ENCODE measurements around the gene LRRTM2. TPM values are rescaled to one million over a fixed set of nuclear protein-coding genes. Genes with fewer than 3 reads are reported as not detected.
A peak's percentile ranks its signal among the peaks of the same experiment; 100 is the strongest.

Gene LRRTM2
- total RNA-seq, 1 donor from 2014 or later, result not detected

DNA sequence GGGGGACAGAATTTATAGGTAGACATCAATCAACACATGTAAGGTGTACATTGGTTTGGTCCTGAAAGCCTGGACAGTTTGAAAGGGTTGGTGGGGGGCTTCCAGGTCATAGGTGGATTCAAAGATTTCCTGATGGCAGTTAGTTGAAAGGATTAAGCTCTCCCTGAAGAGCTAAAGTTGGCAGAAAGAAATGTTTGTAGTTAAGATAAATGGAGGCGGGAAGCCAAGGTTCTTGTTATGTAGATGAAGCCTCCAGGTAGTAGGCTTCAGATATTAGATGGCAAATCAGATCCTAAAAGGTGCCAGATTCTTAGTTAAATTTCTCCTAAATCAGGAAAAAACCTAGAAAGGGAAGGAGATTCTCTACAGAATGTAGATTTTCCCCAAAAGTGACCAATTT, 9.0 kb upstream of the LRRTM2 start:
- ATAC-seq (no peak), DNase-seq (ENCODE audit: low spot score) (no peak)

DNA sequence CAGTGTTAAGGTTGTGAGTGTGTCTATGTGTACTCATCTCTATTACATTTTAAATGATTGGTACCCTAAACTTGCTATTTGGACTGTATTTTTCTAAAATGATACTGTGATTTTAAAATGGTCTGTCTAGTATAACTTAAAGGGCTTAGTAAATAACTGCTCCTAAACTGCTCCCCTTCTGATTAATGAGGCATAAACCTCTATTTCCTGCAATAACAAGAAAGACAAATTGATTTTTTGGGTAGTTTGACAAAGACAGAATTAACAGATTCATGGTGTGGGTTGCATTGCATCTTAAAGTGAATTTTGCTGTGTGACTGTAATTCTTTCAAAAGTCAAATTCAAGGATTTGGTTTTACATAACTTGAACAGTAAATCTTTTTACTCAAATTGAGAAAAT, 8.1 kb upstream of the LRRTM2 start:
- no peak for DNase-seq (ENCODE audit: low spot score)
- no peak for ATAC-seq

DNA sequence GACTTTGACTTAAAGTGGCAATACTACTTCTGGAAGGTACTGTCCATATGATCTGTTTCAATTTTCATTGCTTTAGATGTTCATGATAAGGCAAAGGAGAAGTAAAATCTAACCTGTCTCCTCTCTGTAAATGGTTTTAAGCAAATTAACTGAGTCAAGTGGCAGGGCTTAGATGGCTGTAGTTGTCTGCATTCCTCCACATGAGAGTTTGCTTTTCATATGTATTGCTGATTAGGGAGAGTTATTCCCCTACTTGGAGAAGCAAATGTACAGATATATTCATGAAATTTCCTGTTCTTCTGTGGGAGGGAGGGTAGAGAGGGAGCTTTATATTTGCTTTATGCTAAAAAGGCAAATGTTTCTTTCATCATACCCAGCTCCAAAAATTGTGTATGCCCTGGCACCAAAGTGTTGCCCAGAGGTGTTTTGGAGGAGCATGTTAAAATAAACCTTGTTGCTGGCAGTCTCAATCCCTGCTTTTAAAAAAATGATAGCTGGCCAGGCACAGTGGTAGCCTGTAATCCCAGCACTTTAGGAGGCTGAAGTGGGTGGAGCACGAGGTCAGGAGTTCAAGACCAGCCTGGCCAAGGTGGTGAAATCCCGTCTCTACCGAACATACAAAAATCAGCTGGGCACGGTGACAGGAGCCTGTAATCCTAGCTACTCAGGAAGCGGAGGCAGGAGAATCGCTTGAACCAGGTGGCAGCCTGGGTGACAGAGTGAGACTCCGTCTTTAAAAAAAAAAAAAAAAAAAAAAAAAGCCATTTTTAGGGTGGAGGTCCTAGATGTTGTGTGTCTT, 3.5 kb upstream of the LRRTM2 start:
- DNase-seq (ENCODE audit: low spot score) (no peak), ATAC-seq (peak; percentile 47)

DNA sequence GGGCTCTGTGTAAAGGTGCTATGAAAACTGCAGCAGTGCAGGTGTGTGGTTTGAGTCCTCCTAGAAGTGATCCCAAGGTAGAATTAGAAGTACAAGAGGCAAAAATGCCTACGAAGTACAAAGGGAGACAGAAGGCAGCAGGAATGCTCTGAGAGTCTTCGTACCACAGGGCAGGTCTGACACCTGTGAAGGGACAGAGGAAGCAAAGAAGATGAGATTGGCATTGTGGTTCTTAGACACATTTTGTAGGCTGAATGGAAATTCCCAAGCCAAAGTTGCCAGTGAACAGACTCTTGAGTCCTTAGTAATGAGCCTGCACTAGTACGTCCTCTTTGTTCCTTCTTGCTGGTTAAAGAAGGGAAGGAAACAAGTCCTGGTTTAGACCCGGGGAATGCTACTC, 1.7 kb upstream of the LRRTM2 start:
- ATAC-seq (no peak), DNase-seq (ENCODE audit: low spot score) (no peak)

DNA sequence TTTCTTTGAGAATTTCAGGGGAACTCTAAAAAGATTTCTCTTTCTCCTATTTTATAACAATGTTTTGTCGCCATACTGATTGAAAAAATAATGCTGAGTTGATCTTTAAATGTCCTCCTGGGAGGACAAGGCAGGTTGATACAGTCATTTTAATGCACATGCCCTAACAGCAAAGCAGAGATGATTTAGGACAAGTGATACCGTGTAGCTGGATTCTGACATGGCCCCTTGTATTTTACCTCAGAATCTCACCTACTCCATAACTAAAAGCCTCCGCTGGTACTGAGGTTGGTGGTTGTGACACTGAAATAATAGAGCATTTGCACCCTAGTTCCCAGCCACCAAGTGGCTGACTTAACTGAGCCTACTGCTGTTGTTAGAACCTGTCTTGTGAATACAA, 811 bp upstream of the LRRTM2 start:
- DNase-seq (ENCODE audit: low spot score), result no peak

DNA sequence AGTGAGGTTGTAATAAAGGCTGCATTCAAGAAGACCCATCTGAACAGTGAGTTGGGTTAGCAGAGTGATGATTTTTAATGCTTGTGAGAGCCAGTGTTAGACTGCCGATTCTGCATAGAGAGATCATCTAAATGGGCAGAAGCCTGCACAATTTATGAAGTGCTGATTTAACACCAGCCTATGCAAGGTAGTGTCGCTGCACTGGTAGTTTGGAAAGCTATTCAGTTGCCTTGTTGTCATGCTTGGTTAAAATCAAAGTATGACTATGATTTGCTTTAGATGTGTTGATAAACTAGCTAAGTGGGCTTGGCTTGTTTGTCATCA, 379 bp upstream of the LRRTM2 start:
- ATAC-seq (no peak), DNase-seq (ENCODE audit: low spot score) (no peak)

More for the DNA sequence above, 811 bp upstream of the LRRTM2 start:
- ATAC-seq, result no peak

DNA sequence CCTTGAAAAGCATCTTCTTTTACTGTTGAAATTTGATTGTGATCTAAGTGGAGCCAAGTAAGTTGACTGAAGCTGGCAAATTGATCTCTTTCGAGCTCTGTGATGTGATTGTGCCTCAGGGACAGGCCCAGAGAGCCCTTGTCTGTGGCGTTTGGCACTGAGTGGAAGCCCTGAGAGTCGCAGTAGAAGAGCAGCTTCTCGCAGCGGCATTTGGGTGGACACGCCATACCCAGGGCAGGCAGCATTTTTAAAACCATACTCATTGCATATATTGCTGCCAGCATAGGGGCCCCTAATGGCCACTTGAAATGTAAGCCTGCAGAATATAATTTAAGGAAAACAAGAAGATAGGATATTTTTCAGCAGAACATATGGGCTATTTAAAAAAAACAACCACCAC, 894 bp downstream of the LRRTM2 start:
- ATAC-seq, result no peak

DNA sequence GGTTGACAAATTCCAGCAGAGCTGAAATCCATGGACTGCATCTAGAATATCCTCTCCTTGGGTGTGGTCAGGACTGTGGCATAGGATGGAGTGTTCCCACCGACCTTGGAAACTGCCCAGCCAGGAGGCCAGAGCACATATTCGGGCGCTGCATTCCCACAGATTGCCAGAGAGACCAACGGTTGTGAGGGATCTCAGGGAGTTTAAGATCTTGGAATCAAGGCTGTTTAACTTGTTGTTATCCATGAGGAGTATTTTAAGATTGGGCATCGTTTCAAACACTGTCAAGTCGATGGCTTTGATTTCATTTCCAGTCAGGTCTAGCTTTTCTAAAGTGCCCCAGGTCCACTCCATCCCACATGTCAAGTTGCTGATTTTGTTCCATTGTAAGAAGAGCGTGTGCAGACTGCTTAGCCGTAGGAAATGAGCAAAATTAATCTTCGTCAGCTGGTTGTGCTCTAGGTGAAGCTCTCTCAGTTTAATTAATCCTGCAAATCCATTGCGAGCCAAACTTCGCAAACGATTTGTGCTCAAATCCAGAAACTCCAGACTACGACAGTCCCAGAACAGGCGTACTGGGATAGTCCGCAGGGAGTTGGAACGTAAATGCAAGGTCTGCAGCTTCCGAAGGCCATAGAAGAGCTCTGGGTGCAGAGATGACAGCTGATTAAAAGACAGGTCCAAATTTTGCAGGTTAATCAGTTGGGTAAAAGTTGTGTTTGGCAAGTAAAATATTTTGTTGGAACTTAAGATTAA, 1.5 kb downstream of the LRRTM2 start:
- no peak for ATAC-seq
- DNase-seq (ENCODE audit: low spot score), result no peak

More for the DNA sequence above, 894 bp downstream of the LRRTM2 start:
- DNase-seq (ENCODE audit: low spot score), result no peak

DNA sequence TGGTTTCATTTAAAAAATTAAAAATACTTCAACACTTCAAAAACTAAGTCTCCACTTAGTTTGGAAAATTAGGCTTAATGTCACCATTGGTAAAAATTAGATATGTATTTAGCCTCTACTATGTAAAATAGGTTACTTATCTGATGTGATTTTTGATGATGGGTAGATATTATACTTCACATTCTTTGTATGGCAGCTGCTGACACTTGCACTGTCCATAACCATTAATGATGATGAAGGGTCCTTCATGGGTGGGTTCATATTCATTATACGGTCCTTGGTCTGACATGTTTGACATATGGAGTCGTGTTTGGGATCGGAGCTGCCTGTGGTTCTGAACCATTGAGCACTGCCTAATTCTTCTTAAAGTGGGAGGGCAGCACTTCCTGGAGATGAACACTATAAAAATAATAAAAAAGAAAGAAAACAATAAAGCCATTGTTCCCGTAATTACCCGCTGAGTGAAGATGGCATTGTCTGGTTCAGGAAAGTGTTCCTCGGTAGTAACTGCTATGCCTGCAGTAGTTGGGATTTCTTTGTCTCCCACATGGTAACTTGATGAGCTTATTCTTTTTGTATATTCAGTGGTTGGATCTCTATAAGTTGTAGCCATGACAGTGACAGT, 2.2 kb downstream of the LRRTM2 start:
- ATAC-seq (no peak), DNase-seq (ENCODE audit: low spot score) (no peak)

DNA sequence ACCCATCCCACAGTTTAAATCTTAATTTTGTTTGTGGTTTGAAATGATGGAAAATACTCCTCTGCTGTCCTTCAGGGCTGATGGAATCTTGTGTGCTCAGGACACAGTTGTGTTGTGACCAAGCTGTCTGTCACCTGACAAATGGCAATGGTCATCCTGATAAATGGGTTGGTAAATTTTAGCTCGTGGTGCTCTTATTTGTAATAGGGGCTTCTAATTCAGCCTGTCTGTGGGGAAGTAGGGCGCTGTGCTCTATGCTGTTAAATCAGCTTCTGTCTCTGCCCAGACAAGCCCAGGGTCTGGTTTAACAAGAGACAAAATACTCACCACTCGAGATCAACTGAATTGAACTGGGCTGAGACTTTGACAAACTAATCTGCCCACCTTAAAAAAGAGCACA, 4.5 kb downstream of the LRRTM2 start:
- DNase-seq (ENCODE audit: low spot score) (no peak), ATAC-seq (no peak)

DNA sequence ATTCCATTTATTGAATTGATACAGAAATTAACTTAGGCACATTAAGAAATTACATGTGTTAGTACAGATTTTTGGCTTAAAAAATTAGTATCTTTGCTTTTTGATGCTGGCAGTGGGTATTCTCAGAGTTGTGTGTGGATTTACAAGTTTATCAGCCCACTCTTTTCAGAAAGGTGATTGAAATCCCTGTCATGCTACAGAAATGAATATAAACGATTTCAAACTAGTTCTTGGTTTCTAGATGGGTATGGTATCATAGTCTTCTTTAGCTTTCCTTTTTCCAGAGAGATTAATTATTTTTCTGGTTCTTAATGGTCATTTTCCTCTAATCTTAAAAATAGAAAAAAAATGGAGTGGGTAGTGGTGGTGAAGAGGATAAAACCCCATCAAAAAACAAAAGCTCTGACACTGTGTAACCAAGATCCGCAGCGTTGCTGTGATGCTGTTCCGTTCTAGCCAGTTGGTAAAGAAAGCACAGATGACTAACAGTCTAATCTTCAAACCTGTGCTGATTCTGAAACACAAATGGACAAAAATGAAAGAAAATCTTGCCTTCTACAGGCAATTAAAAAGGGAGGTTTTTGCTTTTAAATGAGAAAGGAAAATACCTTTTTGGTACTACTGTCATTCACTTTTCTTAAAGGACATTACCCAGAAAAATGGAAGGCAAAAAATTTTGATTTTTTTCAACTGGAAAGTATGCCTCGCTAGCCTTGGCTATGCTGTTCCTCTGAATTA, 5.2 kb downstream of the LRRTM2 start:
- no peak for DNase-seq (ENCODE audit: low spot score)
- no peak for ATAC-seq

DNA sequence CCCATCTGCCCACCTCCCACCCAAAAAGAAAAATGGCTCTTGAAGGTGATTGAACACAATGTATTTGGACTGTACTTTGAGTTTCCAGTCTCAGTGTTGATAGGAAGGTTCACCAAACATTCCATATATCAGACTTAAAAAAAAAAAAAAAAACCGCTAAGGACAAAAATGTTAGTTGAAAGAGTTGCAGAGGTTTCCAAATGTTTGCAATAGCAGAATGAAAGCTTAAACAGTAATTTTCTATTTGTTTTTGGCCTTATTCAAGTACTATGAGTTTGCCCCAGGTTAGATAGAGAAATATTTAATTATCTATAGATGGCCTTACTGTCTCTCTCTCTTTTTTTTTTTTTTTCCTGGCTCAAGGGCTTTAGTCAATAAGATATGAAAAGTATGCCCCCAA, 6.1 kb downstream of the LRRTM2 start:
- DNase-seq (ENCODE audit: low spot score) (no peak), ATAC-seq (no peak)

DNA sequence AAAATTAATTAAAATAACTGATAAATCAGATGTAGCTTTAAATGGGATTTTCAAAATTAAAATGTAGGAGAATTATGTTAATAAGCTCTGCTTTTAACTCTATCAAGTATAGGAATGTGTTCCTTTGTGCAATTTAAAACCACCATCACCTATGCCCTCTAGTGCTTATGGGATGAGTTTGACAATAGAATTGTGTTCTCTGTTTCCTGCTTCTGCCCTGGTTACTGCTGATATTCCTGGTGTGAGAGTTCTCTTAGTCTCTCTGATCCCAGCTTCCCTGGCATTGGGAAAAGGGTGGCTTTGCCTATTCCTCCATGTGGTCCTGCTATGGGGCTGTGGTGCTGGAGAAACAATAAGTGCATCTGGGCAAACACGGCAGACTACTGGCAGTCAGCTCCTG, 8.1 kb downstream of the LRRTM2 start:
- no peak for DNase-seq (ENCODE audit: low spot score)
- no peak for ATAC-seq

DNA sequence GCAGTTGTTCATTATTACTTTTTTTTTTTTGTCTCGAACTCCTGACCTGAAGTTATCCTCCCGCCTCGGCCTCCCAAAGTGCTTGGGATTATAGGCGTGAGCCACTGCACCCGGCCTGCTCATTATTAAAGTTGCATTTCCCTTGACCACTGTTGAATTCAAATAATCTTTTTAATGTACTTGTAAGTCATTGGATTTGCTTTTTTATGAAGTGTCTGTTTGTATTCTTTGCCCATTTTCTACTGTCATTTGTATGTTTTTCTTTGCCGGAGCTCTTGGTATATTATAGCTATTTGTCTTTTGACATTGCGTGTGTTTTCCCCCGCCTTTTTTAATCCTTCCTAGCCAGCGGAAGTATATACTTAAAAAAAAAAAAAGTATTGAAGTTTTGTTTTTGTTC, 22.0 kb downstream of the LRRTM2 start:
- DNase-seq (ENCODE audit: low spot score) (no peak), ATAC-seq (no peak)

DNA sequence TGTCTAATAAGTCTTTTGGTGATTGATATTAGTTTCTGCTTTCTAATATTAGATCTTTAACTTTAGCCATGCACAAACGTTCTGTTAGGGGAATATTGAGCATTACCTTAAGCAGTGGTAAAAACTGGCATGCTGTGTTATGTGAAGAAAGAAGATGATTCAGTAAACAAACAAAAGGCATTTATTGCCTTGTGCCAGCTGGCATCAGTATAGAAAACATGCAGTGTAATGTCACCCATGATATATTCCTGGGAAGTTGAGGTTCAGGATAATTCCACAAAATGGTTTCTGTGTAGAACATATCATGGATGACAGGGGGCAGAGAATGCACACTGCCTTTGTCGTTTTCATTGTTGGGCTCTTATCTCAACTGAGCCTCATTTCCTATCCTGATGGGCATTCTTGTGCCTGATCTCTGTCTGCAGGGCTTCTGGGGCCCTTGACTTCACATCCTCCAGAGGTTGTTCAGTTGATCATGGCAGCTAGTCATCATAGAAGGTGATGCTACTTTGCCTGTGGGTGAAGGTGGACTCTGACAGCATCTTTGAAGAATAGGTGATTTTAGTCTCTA, 24.2 kb downstream of the LRRTM2 start:
- no peak for DNase-seq (ENCODE audit: low spot score)
- ATAC-seq, result no peak

DNA sequence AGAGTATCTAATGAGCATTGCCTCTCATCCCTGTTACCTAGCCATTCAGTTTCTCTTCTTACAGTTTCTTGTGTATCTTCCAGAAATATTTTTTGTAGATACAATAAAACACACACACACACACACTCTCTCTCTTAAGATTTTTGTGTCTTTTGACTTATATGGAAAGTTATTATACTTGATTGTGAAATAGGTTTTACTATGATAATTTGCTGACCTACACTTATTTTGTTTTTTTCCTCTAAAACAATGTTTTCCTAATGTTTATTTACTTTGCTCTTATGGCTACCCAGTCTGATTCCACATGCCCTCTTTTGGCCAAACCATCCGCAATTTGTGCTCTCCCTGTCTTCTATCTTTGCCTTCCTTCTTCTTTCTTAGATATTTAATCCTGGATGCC, 25.3 kb downstream of the LRRTM2 start:
- no peak for ATAC-seq
- no peak for DNase-seq (ENCODE audit: low spot score)

DNA sequence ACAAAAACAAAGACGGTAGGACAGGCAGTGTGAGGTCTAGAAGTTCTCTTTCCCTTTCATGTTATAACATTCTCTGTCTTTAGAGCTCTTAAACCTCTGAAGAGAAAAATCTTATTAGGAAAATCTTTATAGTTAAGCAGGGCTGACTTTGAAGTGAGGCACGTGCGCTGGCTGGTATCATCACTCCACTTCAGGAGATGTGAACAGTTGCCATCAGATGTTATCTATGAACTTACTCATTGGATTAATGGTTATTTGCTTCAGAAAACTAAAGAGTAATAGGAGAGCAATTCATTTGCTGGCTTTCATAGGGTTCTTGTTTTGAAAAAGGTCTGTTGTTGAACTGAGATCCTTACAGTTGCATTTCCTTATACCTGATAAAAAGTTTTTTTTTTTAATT, 25.7 kb downstream of the LRRTM2 start:
- ATAC-seq, result peak; percentile 31

DNA sequence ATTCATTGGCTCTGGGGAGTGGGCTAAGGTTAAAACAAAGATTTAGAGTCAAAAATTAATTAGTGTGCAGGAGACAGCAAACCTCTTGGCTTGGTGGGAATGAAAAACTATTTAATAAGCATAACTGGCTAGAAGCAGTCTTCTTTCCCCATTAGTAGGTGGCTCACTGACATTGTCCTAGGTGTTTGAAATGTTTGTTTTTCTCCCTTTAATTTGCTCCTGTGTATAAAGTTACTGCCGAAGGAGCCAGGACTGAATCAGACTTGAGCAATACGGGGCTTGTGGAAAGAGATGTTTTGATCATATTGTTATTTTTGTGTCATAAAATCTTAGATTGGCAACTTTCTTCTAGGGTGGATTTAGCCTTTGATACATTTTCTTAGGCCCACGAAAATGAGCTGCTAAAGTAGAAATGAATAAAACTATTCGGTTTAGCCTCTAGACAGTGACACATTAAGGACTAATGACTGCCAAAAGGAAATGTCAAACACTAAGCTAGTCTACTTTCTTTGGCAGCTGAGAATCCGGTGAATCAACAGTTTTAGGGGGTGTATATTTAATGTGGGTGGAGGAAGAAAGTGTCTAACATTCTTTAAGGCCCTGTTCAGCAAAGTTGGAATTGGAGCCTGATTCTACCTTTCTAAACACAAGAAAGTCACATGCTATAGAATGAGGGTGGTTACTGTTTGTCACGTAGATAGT, 30.2 kb downstream of the LRRTM2 start:
- ATAC-seq (no peak), DNase-seq (ENCODE audit: low spot score) (no peak)

More for the DNA sequence above, 25.7 kb downstream of the LRRTM2 start:
- no peak for DNase-seq (ENCODE audit: low spot score)

DNA sequence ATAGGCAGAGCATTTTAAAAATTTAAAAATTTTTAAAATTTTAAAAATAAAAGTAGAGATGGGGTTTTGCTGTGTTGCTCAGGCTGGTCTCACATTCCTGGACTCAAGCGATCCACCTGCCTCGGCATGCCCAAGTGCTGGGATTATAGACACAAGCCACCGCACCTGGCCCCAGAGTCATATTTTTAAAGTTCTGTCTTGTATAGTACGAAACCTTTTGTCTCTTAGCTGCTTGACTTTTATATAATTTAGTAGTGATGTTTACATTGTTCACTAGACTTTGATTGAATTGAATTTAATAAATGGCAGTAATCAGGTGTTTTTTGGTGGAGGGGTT, 31.0 kb downstream of the LRRTM2 start:
- no peak for ATAC-seq
- DNase-seq (ENCODE audit: low spot score), result no peak

DNA sequence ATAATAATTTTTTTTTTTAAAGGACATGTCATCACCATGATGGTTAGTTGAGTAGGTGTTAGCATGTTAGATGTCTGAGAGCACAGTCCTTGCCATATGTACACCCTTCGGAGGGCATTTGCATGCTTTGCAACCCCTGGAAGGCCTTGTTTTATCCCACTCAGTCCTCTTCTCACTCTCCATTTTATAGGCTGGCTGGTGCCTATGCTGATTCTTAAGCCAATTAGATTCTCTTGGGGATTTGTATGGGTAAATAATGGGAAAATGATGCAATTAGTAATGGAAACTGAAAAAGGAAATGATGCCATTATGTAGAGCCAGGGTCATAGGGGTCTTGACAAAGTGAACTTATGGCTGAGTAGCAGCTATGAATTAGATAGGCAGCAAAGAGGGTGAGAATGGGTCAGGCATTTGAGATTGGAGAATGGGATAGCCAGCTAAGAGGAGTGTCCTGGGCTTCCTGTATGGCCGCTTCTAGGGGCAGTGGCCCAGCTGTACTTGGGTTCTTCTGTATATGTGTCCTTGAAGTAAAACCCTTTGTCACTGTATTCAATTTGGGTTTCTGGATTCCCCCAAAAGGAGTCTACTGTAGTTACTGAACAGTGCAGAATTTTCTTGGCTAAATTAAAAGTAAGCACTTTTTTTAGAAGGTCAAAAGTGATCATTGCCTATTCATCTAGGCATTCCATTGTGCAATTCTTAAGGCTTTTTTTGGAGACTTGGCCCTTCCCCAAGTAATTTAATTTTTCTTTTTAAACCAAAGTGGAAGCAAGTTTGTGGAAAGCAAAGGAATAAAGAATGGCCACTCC, 31.6 kb downstream of the LRRTM2 start:
- DNase-seq (ENCODE audit: low spot score) (no peak), ATAC-seq (no peak)

All from left lobe of liver (tissue), 2 donors.